Heart left ventricle (tissue), 13 donors: ENCODE results near the gene DIRAS2.

ENCODE experiments used
- POLR2A ChIP-seq, 2 donors: fragments of 450-650 bp; IDR thresholded peaks; one replicate each; pipeline ENCODE4 v1.6.1; 2017; ENCODE audit warnings: antibody characterized with exemption in 2 of 2, mild to moderate bottlenecking in 2 of 2, moderate library complexity in 2 of 2
- TF ChIP-seq, protein P1 (sequence below), 12 donors: fragments of 200-600 bp; sonication (generic) in 4 of 12; IDR thresholded peaks; one replicate each; pipeline versions ENCODE4 v1.5.0 to v1.8.0; 2018 to 2022; ENCODE audit warnings: antibody characterized with exemption in 12 of 12, mild to moderate bottlenecking in 5 of 12
- donor health status: ischemic (EF 13 %, LVEDD 7.1; RV severe dilation, severe dysfunction).
- donor health status: DM: no; HTN: yes; CAD: no.
- donor health status: DM: no; HTN: no; CAD: no.
- donor health status: ischemic (EF 25% LVEDD 6.9; RV normal size, moderate dysfunction).
- donor health status: ischemic (EF 25% LVEDD 5.7; RV mildly dilated, moderate dysfunction).
- donor health status: ischemic (EF 35%, LVEDD 5.7; RV mildly dilated, moderate dysfunction).
- donor health status: nonischemic (EF 11% LVEDD 7.7; RV severe dilation, severe dysfunction).
- donor health status: DM: yes; HTN: yes; CAD: no.
- donor health status: PGD.
- donor health status: ischemic (EF 29% LVEDD 5.4; RV normal size, mild dysfunction).
- donor health status: nonischemic (EF 23%, LVEDD 6.1; RV moderate dilation, normal function).

DNA sequence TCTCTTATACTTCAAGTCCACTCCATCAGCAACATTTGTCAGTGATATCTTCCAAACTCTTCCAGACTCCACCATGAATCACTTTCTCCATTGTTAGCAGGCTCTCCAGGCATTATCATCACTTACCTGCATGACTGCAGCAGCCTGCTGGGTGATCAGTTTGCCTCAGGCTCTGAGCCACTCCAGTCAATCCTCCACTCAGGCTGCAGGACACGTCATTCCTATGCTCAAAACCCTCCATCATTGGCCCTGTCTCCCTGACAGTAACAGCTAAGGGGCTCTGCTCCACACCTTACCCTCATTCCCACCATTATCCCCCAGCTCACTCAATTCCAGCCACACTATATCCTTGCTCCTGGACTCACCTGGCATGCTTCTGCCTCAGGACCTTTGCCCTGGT, 10.7 kb downstream of the DIRAS2 start:
- TF ChIP-seq, protein P1, sequence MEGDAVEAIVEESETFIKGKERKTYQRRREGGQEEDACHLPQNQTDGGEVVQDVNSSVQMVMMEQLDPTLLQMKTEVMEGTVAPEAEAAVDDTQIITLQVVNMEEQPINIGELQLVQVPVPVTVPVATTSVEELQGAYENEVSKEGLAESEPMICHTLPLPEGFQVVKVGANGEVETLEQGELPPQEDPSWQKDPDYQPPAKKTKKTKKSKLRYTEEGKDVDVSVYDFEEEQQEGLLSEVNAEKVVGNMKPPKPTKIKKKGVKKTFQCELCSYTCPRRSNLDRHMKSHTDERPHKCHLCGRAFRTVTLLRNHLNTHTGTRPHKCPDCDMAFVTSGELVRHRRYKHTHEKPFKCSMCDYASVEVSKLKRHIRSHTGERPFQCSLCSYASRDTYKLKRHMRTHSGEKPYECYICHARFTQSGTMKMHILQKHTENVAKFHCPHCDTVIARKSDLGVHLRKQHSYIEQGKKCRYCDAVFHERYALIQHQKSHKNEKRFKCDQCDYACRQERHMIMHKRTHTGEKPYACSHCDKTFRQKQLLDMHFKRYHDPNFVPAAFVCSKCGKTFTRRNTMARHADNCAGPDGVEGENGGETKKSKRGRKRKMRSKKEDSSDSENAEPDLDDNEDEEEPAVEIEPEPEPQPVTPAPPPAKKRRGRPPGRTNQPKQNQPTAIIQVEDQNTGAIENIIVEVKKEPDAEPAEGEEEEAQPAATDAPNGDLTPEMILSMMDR (IDR thresholded peaks at IDR 0.05): no peak
- TF ChIP-seq POLR2A (IDR thresholded peaks at IDR 0.05): no peak
